B cell (primary cell): ENCODE measurements around the gene KLK1. TPM values are rescaled to one million over a fixed set of nuclear protein-coding genes. Genes with fewer than 3 reads are reported as not detected.

ENCODE experiments used
- ATAC-seq: fragments of 200-7000 bp; cut with Tn5 transposase; one replicate; pipeline ENCODE4 v1.10.0; 2021; ENCODE audit warnings: low read depth, mild to moderate bottlenecking, moderate number of reproducible peaks, moderate library complexity
- CTCF ChIA-PET: fragments of 350-600 bp; sonication (Branson Sonifier 250); formaldehyde crosslinking; loops from one replicate; lab custom pipeline; 2021; ENCODE audit warnings: antibody characterized with exemption, inconsistent platforms; lab: Charles Lee
- POLR2A ChIA-PET: fragments of 350-600 bp; sonication (Branson Sonifier 250); formaldehyde crosslinking; loops from one replicate; lab custom pipeline; 2021; ENCODE audit warnings: antibody characterized with exemption; lab: Charles Lee
- DNase-seq: peaks from one replicate; pipeline ENCODE4 v3.0.0; 2013
- H2AFZ ChIP-seq: 2 replicates; pipeline ENCODE4 v1.6.1; 2012; ENCODE audit warnings: mild to moderate bottlenecking, low read depth, low read length; ENCODE audit not compliant: insufficient read depth, poor library complexity, severe bottlenecking
- H3K27ac ChIP-seq, 2 donors: 1 replicate in 1 of 2; 2 replicates in 1 of 2; pipeline ENCODE4 v1.5.1; 2012 to 2013; ENCODE audit warnings: low read length in 2 of 2, mild to moderate bottlenecking in 2 of 2, moderate library complexity in 1 of 2
- H3K27me3 ChIP-seq, 4 experiments: fragments of 200-600 bp in 1 of 4; sonication (generic) in 1 of 4; replicated peaks in 1 of 4; 1 replicate in 2 of 4; 2 replicates in 2 of 4; pipeline versions ENCODE4 v1.6.1 to v1.7.0; 2013 to 2016; ENCODE audit warnings: low read length in 3 of 4, mild to moderate bottlenecking in 2 of 4, mixed read lengths in 1 of 4, moderate library complexity in 1 of 4; ENCODE audit not compliant: insufficient read depth in 4 of 4, control insufficient read depth in 3 of 4; ENCODE audit errors: control extremely low read depth in 1 of 4
- H3K36me3 ChIP-seq, 2 experiments: replicated peaks in 1 of 2; 1 replicate in 1 of 2; 2 replicates in 1 of 2; pipeline versions ENCODE4 v1.6.1 to v1.7.1; 2013; ENCODE audit warnings: low read length in 1 of 2; ENCODE audit not compliant: insufficient read depth in 2 of 2, control insufficient read depth in 1 of 2; ENCODE audit errors: control extremely low read depth in 1 of 2, extremely low read depth in 1 of 2
- H3K4me1 ChIP-seq, 2 donors: fragments of 200-600 bp in 1 of 2; sonication (generic) in 1 of 2; 1 replicate in 1 of 2; 2 replicates in 1 of 2; pipeline versions ENCODE4 v1.5.1 to v1.6.1; 2013 to 2017; ENCODE audit warnings: low read length in 2 of 2; ENCODE audit not compliant: control insufficient read depth in 2 of 2, insufficient read depth in 2 of 2
- H3K4me2 ChIP-seq: replicated peaks from 2 replicates; pipeline ENCODE3; 2012; ENCODE audit warnings: mild to moderate bottlenecking, low read depth, low read length; ENCODE audit not compliant: poor library complexity, severe bottlenecking
- H3K4me3 ChIP-seq, 5 experiments: fragments of 200-600 bp in 1 of 5; sonication (generic) in 1 of 5; 1 replicate in 3 of 5; 2 replicates in 2 of 5; pipeline versions ENCODE4 v1.5.1 to v1.7.0; 2011 to 2016; ENCODE audit warnings: low read length in 4 of 5, mild to moderate bottlenecking in 4 of 5, low read depth in 2 of 5, control low read depth in 1 of 5, moderate library complexity in 1 of 5; ENCODE audit not compliant: insufficient read depth in 1 of 5; ENCODE audit errors: control extremely low read depth in 1 of 5, extremely low read depth in 1 of 5
- H3K79me2 ChIP-seq: fragments of 200-600 bp; sonication (generic); one replicate; pipeline ENCODE4 v1.6.0; 2016; ENCODE audit warnings: low read length; ENCODE audit not compliant: control insufficient read depth, insufficient read depth
- H3K9ac ChIP-seq: fragments of 200-600 bp; sonication (generic); 2 replicates; pipeline ENCODE4 v1.6.1; 2017; ENCODE audit warnings: mild to moderate bottlenecking, low read length, moderate library complexity
- H3K9me3 ChIP-seq, 3 donors: one replicate each; pipeline versions ENCODE4 v1.6.1 to v1.7.1; 2013; ENCODE audit warnings: low read length in 2 of 3; ENCODE audit not compliant: control insufficient read depth in 2 of 3, insufficient read depth in 1 of 3; ENCODE audit errors: control extremely low read depth in 1 of 3
- H4K20me1 ChIP-seq: 2 replicates; pipeline ENCODE4 v1.6.0; 2012; ENCODE audit warnings: mild to moderate bottlenecking, low read length; ENCODE audit not compliant: insufficient read depth, control insufficient read depth, poor library complexity, severe bottlenecking
- H3K27ac Mint-ChIP-seq: one replicate; pipeline ENCODE4 v1.8.0; 2021; ENCODE audit warnings: mixed read lengths
- H3K27me3 Mint-ChIP-seq: one replicate; pipeline ENCODE4 v1.8.0; 2021; ENCODE audit warnings: mixed read lengths
- H3K4me1 Mint-ChIP-seq: one replicate; pipeline ENCODE4 v1.8.0; 2021; ENCODE audit warnings: mixed read lengths
- H3K4me3 Mint-ChIP-seq: one replicate; pipeline ENCODE4 v1.8.0; 2021; ENCODE audit warnings: mixed read lengths
- H3K9me3 Mint-ChIP-seq: one replicate; pipeline ENCODE4 v1.8.0; 2022; ENCODE audit warnings: mixed read lengths; ENCODE audit not compliant: insufficient read depth
- CTCF ChIP-seq: fragments of 200-600 bp; IDR thresholded peaks from one replicate; pipeline ENCODE4 v1.8.0; 2022; ENCODE audit warnings: antibody characterized with exemption, mild to moderate bottlenecking
- EZH2 ChIP-seq: IDR thresholded peaks from 2 replicates; pipeline ENCODE4 v1.6.1; 2012; ENCODE audit warnings: borderline replicate concordance, low read depth, mild to moderate bottlenecking, moderate library complexity, low read length; ENCODE audit not compliant: insufficient read depth, poor library complexity, severe bottlenecking
- WGBS: methylation state at CpG from one replicate; pipeline ENCODE4 v1.1.5; 2013; ENCODE audit warnings: missing lambda C conversion rate; ENCODE audit not compliant: insufficient coverage; 5-methylcytosine and 5-hydroxymethylcytosine counted together
- intact Hi-C: fragments of 100-400 bp; cut with micrococcal nuclease; formaldehyde crosslinking; loops from one replicate; pipeline ENCODE4 v1.10.0; 2022
- polyA plus RNA-seq: library from polyadenylated mRNA; depleted of rRNA; stranded (reverse); fragments of >200 nt; gene quantifications from 2 replicates; pipeline ENCODE4 v1.2.3, GENCODE V29; 2012
- total RNA-seq, 2 donors: library from RNA; stranded (reverse); fragments of 120-200 nt in 1 of 2; gene quantifications; 1 replicate in 1 of 2; 2 replicates in 1 of 2; pipeline versions ENCODE4 v1.2.3 to v1.2.4, GENCODE V29; 2013 to 2022

KLK1 gene
- total and polyA plus RNA-seq, 2 donors (not counting 1 experiment from before 2014, with no cell fraction given): 9.5 to 15.2 TPM

GRCh38 chr19:50790396-50790795 lies 33.2 kb downstream of the KLK1 start, which contains the start of gene ACP4:
TSS of gene ACP4 (plus strand) at chr19:50790415. CDS start at chr19:50790415, 0 bp downstream.
- no peaks in the 10 kb centered on the region for H4K20me1 ChIP-seq
- ChIA-PET CTCF (no interaction called here), POLR2A (interaction anchor here (0.6 kb wide), 1 partner anchor 111 kb away, joined by 3 read pairs; no protein-coding TSS in a partner anchor)
- H3K9ac ChIP-seq: no peak within 1 kb of the TSS
- TF ChIP-seq CTCF (no peak), EZH2 (no peak)
- H3K27ac ChIP-seq: no peak within 1 kb of the TSS
- H3K27me3 Mint-ChIP-seq: peaks cover 5% of the 10 kb centered on the region
- no peak within 1 kb of the TSS for H2AFZ ChIP-seq
- H3K9me3 ChIP-seq: no peaks in the 10 kb centered on the region
- H3K27me3 ChIP-seq: no peaks in the 10 kb centered on the region
- no peaks in the 10 kb centered on the region for H3K36me3 ChIP-seq
- 92% methylated on average over 12 of the region's 15 CpGs for WGBS
- H3K79me2 ChIP-seq: no peaks in the 10 kb centered on the region
- peaks cover 10% of the 10 kb centered on the region for H3K4me1 Mint-ChIP-seq
- peaks cover 4 to 6% of the 10 kb centered on the region in 2 donors for H3K4me1 ChIP-seq
- no peak within 1 kb of the TSS for H3K4me3 Mint-ChIP-seq
- ATAC-seq (no peak), DNase-seq (no peak)
- no peaks in the 10 kb centered on the region for H3K9me3 Mint-ChIP-seq
- H3K4me2 ChIP-seq: no peak within 1 kb of the TSS
- no peak within 1 kb of the TSS for H3K27ac Mint-ChIP-seq
- intact Hi-C loops: no loop called here
- H3K4me3 ChIP-seq: no peak within 1 kb of the TSS

GRCh38 chr19:50785329-50785728 lies 38.3 kb downstream of the KLK1 start:
- H4K20me1 ChIP-seq: no peaks in the 10 kb centered on the region
- H3K4me1 ChIP-seq: peaks cover 0 to 6% of the 10 kb centered on the region in 2 donors
- H3K9ac ChIP-seq: no peak overlapping the region
- Mint-ChIP-seq H3K27ac (no peak overlapping the region), H3K4me3 (no peak overlapping the region), H3K27me3 (peaks cover 16% of the 10 kb centered on the region), H3K9me3 (no peaks in the 10 kb centered on the region), H3K4me1 (peaks cover 3% of the 10 kb centered on the region)
- POLR2A ChIA-PET: no interaction called here
- WGBS: 95% methylated on average over 12 of the region's 12 CpGs
- H3K27ac ChIP-seq: no peak overlapping the region
- no peak overlapping the region for H3K4me3 ChIP-seq
- ATAC-seq: no peak
- no peak for DNase-seq
- peaks cover 0 to under 1% (median 0%) of the 10 kb centered on the region in 3 donors for H3K9me3 ChIP-seq
- TF ChIP-seq CTCF: no peak
- no peak for TF ChIP-seq EZH2
- H3K27me3 ChIP-seq: peaks cover 0 to 19% (median 3%) of the 10 kb centered on the region in 4 experiments
- H3K4me2 ChIP-seq: no peak overlapping the region
- H2AFZ ChIP-seq: no peak overlapping the region
- H3K36me3 ChIP-seq: no peaks in the 10 kb centered on the region
- intact Hi-C loops: no loop called here
- H3K79me2 ChIP-seq: no peaks in the 10 kb centered on the region
- CTCF ChIA-PET: interaction anchor here (1.3 to 2.1 kb wide), 3 partner anchors 35 to 417 kb away, joined by 3 to 10 read pairs (median 5); no protein-coding TSS in a partner anchor
